GM06990 (cell line): ENCODE results near the gene CHI3L2.

ENCODE experiments used
- DNase-seq: peaks from one replicate; pipeline ENCODE4 v3.0.0-alpha.2; 2011; ENCODE audit not compliant: insufficient read length; ENCODE audit errors: extremely low read depth
- H3K27me3 ChIP-seq: replicated peaks from 2 replicates; pipeline ENCODE4 v1.6.0; 2011; ENCODE audit warnings: low read length; ENCODE audit not compliant: control insufficient read depth, insufficient read depth
- H3K36me3 ChIP-seq: 2 replicates; pipeline ENCODE4 v1.5.1; 2011; ENCODE audit warnings: low read length; ENCODE audit not compliant: control insufficient read depth, insufficient read depth
- H3K4me3 ChIP-seq: replicated peaks from 2 replicates; pipeline ENCODE4 v1.5.1; 2011; ENCODE audit warnings: low read depth, mild to moderate bottlenecking, control low read depth, low read length
- TF ChIP-seq, protein P1 (sequence below): IDR thresholded peaks from 2 replicates; pipeline ENCODE4 v1.5.1; 2011; ENCODE audit warnings: low read length, control low read depth, mild to moderate bottlenecking, inconsistent platforms; ENCODE audit not compliant: insufficient read depth, poor library complexity, severe bottlenecking

CHI3L2 gene

DNA sequence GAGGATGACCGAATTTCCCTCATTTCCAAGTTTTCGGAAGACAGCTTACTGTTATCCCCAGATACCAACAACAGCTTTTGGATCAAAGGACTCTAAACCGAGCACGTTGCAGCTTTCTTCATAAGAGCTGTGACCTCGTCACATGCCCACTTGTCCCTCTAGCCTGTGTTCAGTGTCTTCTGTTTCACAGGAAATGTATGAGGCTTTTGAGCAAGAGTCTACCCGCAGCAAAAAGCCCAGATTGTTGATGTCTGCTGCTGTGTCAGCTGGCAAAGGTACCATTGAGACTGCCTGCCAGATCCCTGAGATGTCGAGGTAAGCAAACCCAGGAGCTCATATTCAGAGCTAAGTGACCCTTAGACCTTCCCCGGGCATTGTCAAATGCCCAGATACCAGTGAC is 24.1 kb downstream of the CHI3L2 start:
- Histone ChIP-seq H3K4me3 (no peak overlapping the region), H3K27me3 (no peaks in the 10 kb centered on the region), H3K36me3 (no peaks in the 10 kb centered on the region)
- TF ChIP-seq, protein P1, sequence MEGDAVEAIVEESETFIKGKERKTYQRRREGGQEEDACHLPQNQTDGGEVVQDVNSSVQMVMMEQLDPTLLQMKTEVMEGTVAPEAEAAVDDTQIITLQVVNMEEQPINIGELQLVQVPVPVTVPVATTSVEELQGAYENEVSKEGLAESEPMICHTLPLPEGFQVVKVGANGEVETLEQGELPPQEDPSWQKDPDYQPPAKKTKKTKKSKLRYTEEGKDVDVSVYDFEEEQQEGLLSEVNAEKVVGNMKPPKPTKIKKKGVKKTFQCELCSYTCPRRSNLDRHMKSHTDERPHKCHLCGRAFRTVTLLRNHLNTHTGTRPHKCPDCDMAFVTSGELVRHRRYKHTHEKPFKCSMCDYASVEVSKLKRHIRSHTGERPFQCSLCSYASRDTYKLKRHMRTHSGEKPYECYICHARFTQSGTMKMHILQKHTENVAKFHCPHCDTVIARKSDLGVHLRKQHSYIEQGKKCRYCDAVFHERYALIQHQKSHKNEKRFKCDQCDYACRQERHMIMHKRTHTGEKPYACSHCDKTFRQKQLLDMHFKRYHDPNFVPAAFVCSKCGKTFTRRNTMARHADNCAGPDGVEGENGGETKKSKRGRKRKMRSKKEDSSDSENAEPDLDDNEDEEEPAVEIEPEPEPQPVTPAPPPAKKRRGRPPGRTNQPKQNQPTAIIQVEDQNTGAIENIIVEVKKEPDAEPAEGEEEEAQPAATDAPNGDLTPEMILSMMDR, result no peak
- no peak for DNase-seq

DNA sequence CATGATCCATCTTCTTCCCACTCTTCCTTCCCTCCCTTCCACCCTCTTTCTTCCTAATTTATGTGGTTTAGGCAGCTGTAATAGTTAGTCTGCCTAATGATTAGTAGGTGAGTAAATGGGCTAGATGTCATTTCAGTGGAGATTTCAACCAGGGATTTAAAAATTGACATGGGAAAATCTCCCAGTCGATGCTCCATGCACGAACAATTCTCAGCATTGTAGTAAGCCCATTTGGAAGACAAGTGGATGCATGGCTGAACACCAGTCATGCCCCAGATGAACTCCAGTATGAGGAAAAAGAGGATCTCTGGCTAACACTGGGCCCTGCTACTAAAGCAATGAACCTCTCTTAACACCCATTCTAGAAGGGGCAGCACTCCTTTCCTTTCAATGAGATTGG is 25.3 kb downstream of the CHI3L2 start:
- TF ChIP-seq, protein P1, result no peak
- no peak for DNase-seq
- Histone ChIP-seq H3K27me3 (no peaks in the 10 kb centered on the region), H3K4me3 (no peak overlapping the region), H3K36me3 (no peaks in the 10 kb centered on the region)

DNA sequence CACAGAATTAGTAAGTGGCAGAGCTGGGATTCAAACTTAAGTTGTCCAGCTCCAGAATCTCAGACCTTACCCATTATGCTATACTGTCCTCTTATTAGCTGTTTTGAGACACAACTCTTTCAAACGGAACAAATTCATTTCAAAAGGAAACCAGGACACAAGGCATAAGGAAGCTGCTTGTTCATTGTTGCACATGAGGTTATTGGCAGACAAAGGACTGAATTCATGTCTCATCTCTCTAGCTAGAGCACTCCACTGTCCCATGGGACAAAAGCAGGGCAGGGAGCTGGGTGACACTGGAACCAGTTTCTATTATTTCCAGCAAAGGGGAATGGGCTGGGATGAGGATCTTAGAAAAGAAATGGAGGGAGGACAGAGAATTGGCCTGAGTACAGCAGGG is 26.4 kb downstream of the CHI3L2 start:
- TF ChIP-seq, protein P1, result no peak

DNA sequence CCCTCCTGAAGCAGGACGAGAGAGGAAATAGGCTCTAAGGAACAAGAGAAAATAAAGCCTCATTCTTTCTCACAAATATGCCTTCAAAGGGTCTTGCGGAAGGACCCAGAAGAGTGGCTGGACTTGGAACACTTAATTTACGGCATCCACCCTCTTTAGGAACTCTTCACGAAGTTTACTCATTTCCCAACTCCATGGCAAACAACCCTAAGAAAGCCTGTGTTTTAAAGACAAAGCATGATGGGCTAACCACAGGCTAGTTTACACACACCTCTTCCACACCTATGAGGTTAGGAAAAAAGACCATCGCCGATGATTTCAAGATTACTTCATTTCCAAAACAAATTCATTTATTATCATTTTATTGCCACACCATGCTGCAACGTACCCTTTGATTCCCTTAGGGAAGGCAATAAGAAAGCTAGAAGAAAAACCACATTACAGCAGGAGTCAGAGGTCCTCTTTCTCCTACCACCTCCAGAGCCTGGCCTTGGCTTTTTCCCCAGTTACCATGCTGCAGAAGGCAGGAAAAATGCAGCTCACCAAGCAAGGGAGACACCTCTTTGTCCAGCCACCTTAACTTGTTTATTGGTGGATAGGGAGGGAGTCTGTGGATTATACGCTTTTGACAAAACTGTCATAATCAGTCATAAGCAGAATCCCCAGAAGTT is 29.6 kb downstream of the CHI3L2 start:
- Histone ChIP-seq H3K27me3 (no peaks in the 10 kb centered on the region; the same call in 1 of the 2 replicates), H3K36me3 (no peaks in the 10 kb centered on the region), H3K4me3 (no peak overlapping the region)
- TF ChIP-seq, protein P1, result no peak
- DNase-seq, result no peak

More for the DNA sequence above, 26.4 kb downstream of the CHI3L2 start:
- DNase-seq, result no peak
- Histone ChIP-seq H3K27me3 (no peaks in the 10 kb centered on the region), H3K4me3 (no peak overlapping the region), H3K36me3 (no peaks in the 10 kb centered on the region)

DNA sequence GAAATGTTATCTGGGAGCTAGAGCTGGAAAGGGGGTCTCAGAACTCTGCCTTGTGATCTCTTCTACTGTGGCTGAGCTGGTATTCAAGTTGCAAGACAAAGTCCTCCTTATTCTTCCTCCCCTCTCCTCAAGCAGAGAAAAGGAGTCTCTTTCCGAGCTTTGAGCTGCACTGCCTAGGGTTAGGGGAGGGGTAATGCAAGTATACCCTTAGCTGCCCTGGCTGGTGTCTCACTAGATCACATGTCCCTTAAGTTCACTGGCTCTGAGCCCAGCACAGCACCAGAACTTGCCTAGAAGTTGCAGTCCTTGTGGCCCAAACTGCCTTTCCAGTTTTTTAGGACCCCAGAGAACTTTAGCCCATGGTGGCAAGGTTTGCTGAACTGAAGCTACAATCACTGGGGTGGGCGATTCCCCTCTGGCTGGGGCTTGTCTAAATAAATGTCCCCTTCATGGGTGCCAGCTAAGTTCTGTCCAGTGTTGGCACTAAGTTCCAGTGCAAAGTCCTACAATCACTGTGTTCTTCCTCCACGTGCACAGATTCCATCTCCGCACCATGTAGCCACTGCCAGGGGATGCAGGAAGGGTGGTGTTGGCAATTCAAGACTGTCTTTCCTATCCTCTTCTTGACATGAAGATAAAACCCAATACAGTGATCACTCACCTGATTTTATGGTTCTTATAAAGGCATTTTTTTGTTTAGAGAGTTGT is 40.4 kb downstream of the CHI3L2 start:
- no peak for DNase-seq
- TF ChIP-seq, protein P1, result no peak
- Histone ChIP-seq H3K4me3 (no peak overlapping the region), H3K36me3 (no peaks in the 10 kb centered on the region), H3K27me3 (no peaks in the 10 kb centered on the region)
